ENCODE measurements around the gene PTPRM. TPM values are rescaled to one million over a fixed set of nuclear protein-coding genes. Genes with fewer than 3 reads are reported as not detected.

Gene PTPRM
- total RNA-seq, 1 donor from 2014 or later: 42.1 TPM

DNA sequence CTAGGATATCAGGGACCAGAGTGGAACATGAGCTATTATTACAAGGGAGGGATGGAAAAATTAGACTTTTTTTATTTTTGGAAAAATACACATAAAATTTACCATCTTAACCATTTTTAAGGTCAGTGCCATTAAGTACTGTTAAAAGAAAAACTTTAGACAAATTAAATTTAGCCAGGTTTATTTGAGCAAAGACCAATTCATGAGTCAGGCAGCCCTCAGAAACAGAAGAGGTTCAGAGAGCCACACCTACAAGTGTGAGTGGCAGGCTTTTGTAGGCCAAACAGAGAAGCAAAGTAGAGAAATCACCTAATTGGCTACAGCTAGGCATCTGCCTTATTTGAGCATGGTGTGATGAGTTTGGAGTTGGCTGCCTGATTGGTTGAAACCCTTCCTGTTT is 740.8 kb downstream of the PTPRM start:
- no peak for TF ChIP-seq CTCF (IDR thresholded peaks at IDR 0.05; ENCODE audit: insufficient read depth, low read length, severe bottlenecking)
- FAIRE-seq (no peak), DNase-seq (ENCODE audit: low read depth) (no peak)
- Histone ChIP-seq H3K4me3 (ENCODE audit: low read depth, low read length) (no peak overlapping the region), H3K27me3 (ENCODE audit: control insufficient read depth, insufficient read depth, low read length) (no peaks in the 10 kb centered on the region), H3K36me3 (ENCODE audit: control insufficient read depth, insufficient read depth, low read length) (no peaks in the 10 kb centered on the region)

GRCh38 chr18:8313043-8313442 is 745.9 kb downstream of the PTPRM start:
- Histone ChIP-seq H3K36me3 (ENCODE audit: control insufficient read depth, insufficient read depth, low read length) (no peaks in the 10 kb centered on the region), H3K27me3 (ENCODE audit: control insufficient read depth, insufficient read depth, low read length) (no peaks in the 10 kb centered on the region), H3K4me3 (ENCODE audit: low read depth, low read length) (no peak overlapping the region)
- DNase-seq (ENCODE audit: low read depth) (no peak), FAIRE-seq (no peak)
- no peak for TF ChIP-seq CTCF (IDR thresholded peaks at IDR 0.05; ENCODE audit: insufficient read depth, low read length, severe bottlenecking)

GRCh38 chr18:8314124-8314523 is 747.0 kb downstream of the PTPRM start:
- no peak for TF ChIP-seq CTCF (IDR thresholded peaks at IDR 0.05; ENCODE audit: insufficient read depth, low read length, severe bottlenecking)
- DNase-seq (ENCODE audit: low read depth) (no peak), FAIRE-seq (no peak)
- no peak overlapping the region for H3K4me3 ChIP-seq (ENCODE audit: low read depth, low read length)
- H3K36me3 ChIP-seq (ENCODE audit: control insufficient read depth, insufficient read depth, low read length): no peaks in the 10 kb centered on the region
- H3K27me3 ChIP-seq (ENCODE audit: control insufficient read depth, insufficient read depth, low read length): no peaks in the 10 kb centered on the region

DNA sequence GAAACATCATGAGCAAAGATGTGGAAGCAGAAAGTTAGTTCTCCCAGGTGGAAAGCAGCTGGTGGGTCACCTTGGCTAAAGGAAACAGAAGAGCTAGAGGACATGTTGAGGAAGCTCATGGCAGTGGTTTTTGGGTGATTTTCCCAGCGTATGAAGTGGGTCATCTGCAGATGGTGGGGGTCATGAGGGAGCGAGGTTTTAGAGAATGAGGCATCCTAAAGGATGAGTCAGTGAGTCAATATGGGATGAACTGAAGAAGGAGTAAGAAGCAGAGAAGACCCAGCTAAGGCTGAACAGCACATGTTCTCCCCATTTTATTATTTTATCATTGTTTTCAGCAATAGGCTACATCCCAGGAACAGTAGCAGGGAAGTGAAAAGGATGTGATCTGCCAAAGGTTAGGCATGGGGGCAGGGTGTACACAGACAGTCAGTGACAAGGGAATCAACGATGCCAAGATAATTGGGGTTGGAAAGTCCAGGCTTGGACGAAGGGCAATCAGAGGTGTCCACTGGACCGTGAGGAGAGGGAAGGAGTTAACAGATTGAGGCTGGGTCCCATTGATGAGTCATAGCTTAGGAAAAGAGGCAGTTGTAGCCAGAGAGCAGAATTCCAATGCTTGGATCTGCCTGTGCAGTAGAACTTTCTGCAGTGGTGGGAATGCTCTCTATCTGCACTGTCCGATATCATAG is 752.8 kb downstream of the PTPRM start:
- no peak for DNase-seq (ENCODE audit: low read depth)
- Histone ChIP-seq H3K4me3 (ENCODE audit: low read depth, low read length) (no peak overlapping the region), H3K36me3 (ENCODE audit: control insufficient read depth, insufficient read depth, low read length) (no peaks in the 10 kb centered on the region), H3K27me3 (ENCODE audit: control insufficient read depth, insufficient read depth, low read length) (no peaks in the 10 kb centered on the region)
- TF ChIP-seq CTCF (IDR thresholded peaks at IDR 0.05; ENCODE audit: insufficient read depth, low read length, severe bottlenecking): no peak
- FAIRE-seq: peak; percentile 23

DNA sequence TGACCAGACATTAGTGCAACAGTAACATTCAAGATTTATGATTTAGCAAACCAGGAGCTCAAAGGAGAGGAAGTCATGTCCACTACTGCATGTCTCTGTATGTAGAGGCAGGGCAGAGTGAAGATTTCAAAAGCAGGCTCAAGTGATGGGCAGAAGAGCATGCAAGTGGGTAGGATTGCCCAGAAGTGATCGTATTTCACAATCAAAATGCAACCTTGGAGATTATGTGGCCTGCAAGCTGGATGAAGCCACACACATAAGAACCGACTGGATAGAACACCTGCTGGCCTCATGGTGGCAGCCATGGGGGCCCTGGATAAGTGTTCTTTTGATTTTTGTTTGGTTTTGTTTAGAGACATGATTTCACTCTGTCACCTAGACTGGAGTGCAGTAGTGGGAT is 755.4 kb downstream of the PTPRM start:
- Histone ChIP-seq H3K36me3 (ENCODE audit: control insufficient read depth, insufficient read depth, low read length) (no peaks in the 10 kb centered on the region), H3K27me3 (ENCODE audit: control insufficient read depth, insufficient read depth, low read length) (no peaks in the 10 kb centered on the region), H3K4me3 (ENCODE audit: low read depth, low read length) (no peak overlapping the region)
- FAIRE-seq: no peak
- no peak for TF ChIP-seq CTCF (IDR thresholded peaks at IDR 0.05; ENCODE audit: insufficient read depth, low read length, severe bottlenecking)
- no peak for DNase-seq (ENCODE audit: low read depth)

All from bronchial epithelial cell (primary cell).